PC-9 (cell line): ENCODE data around the gene DGKE. TPM values are rescaled to one million over a fixed set of nuclear protein-coding genes. Genes with fewer than 3 reads are reported as not detected.

ENCODE experiments used
- BruUV-seq: library from RNA; stranded (reverse); fragments of 400-500 nt; replicated peaks from 2 replicates; lab custom pipeline; 2021; lab: Mats Ljungman, UMichigan
- CTCF ChIA-PET: fragments of 300-600 bp; sonication (Branson Sonifier 250); formaldehyde crosslinking; loops from one replicate; lab custom pipeline; 2022; ENCODE audit warnings: antibody characterized with exemption; lab: Charles Lee
- POLR2A ChIA-PET: fragments of 300-600 bp; sonication (Branson Sonifier 250); formaldehyde crosslinking; loops from one replicate; lab custom pipeline; 2022; ENCODE audit warnings: antibody characterized with exemption; ENCODE audit not compliant: unreplicated experiment; lab: Charles Lee
- DNase-seq, 2 experiments: peaks; one replicate each; pipeline versions ENCODE4 v3.0.0 to v3.0.0-alpha.2; 2015 to 2022; ENCODE audit warnings: mixed read lengths in 1 of 2
- H2AFZ ChIP-seq: fragments of 200-600 bp; sonication (generic); 2 replicates; pipeline ENCODE4 v1.8.1; 2017; ENCODE audit warnings: antibody characterized with exemption
- H3F3A ChIP-seq: fragments of 200-600 bp; sonication (generic); 2 replicates; pipeline ENCODE4 v1.8.1; 2017; ENCODE audit warnings: antibody characterized with exemption, mild to moderate bottlenecking, low read depth; ENCODE audit not compliant: insufficient read depth
- H3K27ac ChIP-seq: fragments of 200-600 bp; sonication (generic); 2 replicates; pipeline ENCODE4 v1.6.1; 2016; ENCODE audit warnings: mixed run types
- H3K27me3 ChIP-seq: fragments of 200-600 bp; sonication (generic); 2 replicates; pipeline ENCODE4 v1.6.1; 2016; ENCODE audit warnings: low read depth, mixed run types; ENCODE audit not compliant: insufficient read depth
- H3K36me3 ChIP-seq: fragments of 200-600 bp; sonication (generic); 2 replicates; pipeline ENCODE4 v1.6.1; 2016; ENCODE audit warnings: low read depth, mixed run types
- H3K4me1 ChIP-seq: fragments of 200-600 bp; sonication (generic); replicated peaks from 2 replicates; pipeline ENCODE4 v1.6.1; 2016; ENCODE audit warnings: mixed run types; ENCODE audit not compliant: insufficient read depth
- H3K4me2 ChIP-seq: fragments of 200-600 bp; sonication (generic); 2 replicates; pipeline ENCODE4 v1.6.1; 2017; ENCODE audit warnings: mixed run types
- H3K4me3 ChIP-seq: fragments of 200-600 bp; sonication (generic); 2 replicates; pipeline ENCODE4 v1.6.1; 2016; ENCODE audit warnings: mixed run types
- H3K79me2 ChIP-seq: fragments of 200-600 bp; sonication (generic); 2 replicates; pipeline ENCODE4 v1.6.1; 2017; ENCODE audit warnings: low read depth, mixed run types
- H3K9me2 ChIP-seq: fragments of 200-600 bp; sonication (generic); 2 replicates; pipeline ENCODE4 v1.8.1; 2017; ENCODE audit warnings: mild to moderate bottlenecking; ENCODE audit not compliant: insufficient read depth
- H3K9me3 ChIP-seq: fragments of 200-600 bp; sonication (generic); 2 replicates; pipeline ENCODE4 v1.8.1; 2016; ENCODE audit warnings: low read depth; ENCODE audit not compliant: insufficient read depth
- H4K20me1 ChIP-seq: fragments of 200-600 bp; sonication (generic); 2 replicates; pipeline ENCODE4 v1.8.1; 2017; ENCODE audit not compliant: insufficient read depth
- EZH2 ChIP-seq: fragments of 200-600 bp; sonication (generic); IDR thresholded peaks from 2 replicates; pipeline ENCODE4 v1.8.0; 2017; ENCODE audit warnings: antibody characterized with exemption, low read depth
- intact Hi-C: fragments of 100-400 bp; cut with micrococcal nuclease; formaldehyde crosslinking; loops from one replicate; pipeline ENCODE4 v1.10.0; 2022; ENCODE audit not compliant: unreplicated experiment
- total RNA-seq: library from RNA; stranded (reverse); gene quantifications from 2 replicates; pipeline ENCODE4 v1.2.3, GENCODE V29; 2021
- TF ChIP-seq, protein P1 (sequence below): fragments of 200-600 bp; sonication (generic); conservative IDR thresholded peaks from 2 replicates; pipeline ENCODE4 v1.6.1; 2017; ENCODE audit warnings: mixed run types, antibody characterized with exemption, mild to moderate bottlenecking, moderate library complexity

The DGKE gene
- total RNA-seq, 1 experiment from 2014 or later = 11.0 TPM

GRCh38 chr17:56804454-56804853, 29.5 kb upstream of the DGKE start:
- H3K4me2 ChIP-seq = no peak overlapping the region
- BruUV-seq = no TSS peak
- DNase-seq = no peak
- no peaks in the 10 kb centered on the region for H4K20me1 ChIP-seq
- TF ChIP-seq, protein P1, sequence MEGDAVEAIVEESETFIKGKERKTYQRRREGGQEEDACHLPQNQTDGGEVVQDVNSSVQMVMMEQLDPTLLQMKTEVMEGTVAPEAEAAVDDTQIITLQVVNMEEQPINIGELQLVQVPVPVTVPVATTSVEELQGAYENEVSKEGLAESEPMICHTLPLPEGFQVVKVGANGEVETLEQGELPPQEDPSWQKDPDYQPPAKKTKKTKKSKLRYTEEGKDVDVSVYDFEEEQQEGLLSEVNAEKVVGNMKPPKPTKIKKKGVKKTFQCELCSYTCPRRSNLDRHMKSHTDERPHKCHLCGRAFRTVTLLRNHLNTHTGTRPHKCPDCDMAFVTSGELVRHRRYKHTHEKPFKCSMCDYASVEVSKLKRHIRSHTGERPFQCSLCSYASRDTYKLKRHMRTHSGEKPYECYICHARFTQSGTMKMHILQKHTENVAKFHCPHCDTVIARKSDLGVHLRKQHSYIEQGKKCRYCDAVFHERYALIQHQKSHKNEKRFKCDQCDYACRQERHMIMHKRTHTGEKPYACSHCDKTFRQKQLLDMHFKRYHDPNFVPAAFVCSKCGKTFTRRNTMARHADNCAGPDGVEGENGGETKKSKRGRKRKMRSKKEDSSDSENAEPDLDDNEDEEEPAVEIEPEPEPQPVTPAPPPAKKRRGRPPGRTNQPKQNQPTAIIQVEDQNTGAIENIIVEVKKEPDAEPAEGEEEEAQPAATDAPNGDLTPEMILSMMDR = no peak
- TF ChIP-seq EZH2 = no peak
- no peak overlapping the region for H3K4me3 ChIP-seq
- H3K9me3 ChIP-seq = no peaks in the 10 kb centered on the region
- H3K27ac ChIP-seq = no peak overlapping the region
- no peaks in the 10 kb centered on the region for H3K36me3 ChIP-seq
- no peaks in the 10 kb centered on the region for H3K27me3 ChIP-seq
- no peaks in the 10 kb centered on the region for H3F3A ChIP-seq
- H2AFZ ChIP-seq = no peak overlapping the region
- CTCF ChIA-PET = no interaction called here
- H3K79me2 ChIP-seq = no peaks in the 10 kb centered on the region
- POLR2A ChIA-PET = no interaction called here
- H3K9me2 ChIP-seq = no peaks in the 10 kb centered on the region
- no peaks in the 10 kb centered on the region for H3K4me1 ChIP-seq
- intact Hi-C loops = no loop called here

GRCh38 chr17:56806949-56807348, 27.0 kb upstream of the DGKE start:
- H3K4me2 ChIP-seq = no peak overlapping the region
- TF ChIP-seq, protein P1 = no peak
- no peak for TF ChIP-seq EZH2
- intact Hi-C loops = no loop called here
- no peaks in the 10 kb centered on the region for H3K9me2 ChIP-seq
- DNase-seq = no peak
- H2AFZ ChIP-seq = no peak overlapping the region
- no peak overlapping the region for H3K4me3 ChIP-seq
- POLR2A ChIA-PET = no interaction called here
- no peaks in the 10 kb centered on the region for H3K9me3 ChIP-seq
- H3K36me3 ChIP-seq = no peaks in the 10 kb centered on the region
- no peaks in the 10 kb centered on the region for H3F3A ChIP-seq
- H3K27ac ChIP-seq = no peak overlapping the region
- no peaks in the 10 kb centered on the region for H4K20me1 ChIP-seq
- no TSS peak for BruUV-seq
- CTCF ChIA-PET = no interaction called here
- no peaks in the 10 kb centered on the region for H3K4me1 ChIP-seq
- no peaks in the 10 kb centered on the region for H3K27me3 ChIP-seq
- H3K79me2 ChIP-seq = no peaks in the 10 kb centered on the region

- no peak for DNase-seq
- Histone ChIP-seq H3K4me1 (no peaks in the 10 kb centered on the region), H2AFZ (no peak overlapping the region), H3K36me3 (no peaks in the 10 kb centered on the region), H3K4me3 (no peak overlapping the region), H3K79me2 (no peaks in the 10 kb centered on the region), H3K27me3 (no peaks in the 10 kb centered on the region), H3K4me2 (no peak overlapping the region), H3F3A (no peaks in the 10 kb centered on the region), H3K9me2 (no peaks in the 10 kb centered on the region), H3K9me3 (no peaks in the 10 kb centered on the region), H3K27ac (no peak overlapping the region), H4K20me1 (no peaks in the 10 kb centered on the region)
- CTCF ChIA-PET = no interaction called here
- intact Hi-C loops = no loop called here
- no TSS peak for BruUV-seq
- POLR2A ChIA-PET = no interaction called here
- TF ChIP-seq, protein P1 = no peak
- no peak for TF ChIP-seq EZH2
These were observed 26.2 kb upstream of the DGKE start for GRCh38 chr17:56807723-56808122.
